Activated B cell treated with CpG ODN at 0.5 μM for 24 hours (primary cell): ENCODE results near the gene CYP2D6. TPM values are rescaled to one million over a fixed set of nuclear protein-coding genes. Genes with fewer than 3 reads are reported as not detected.
"Not testable (repeated sequence)": the region's sequence is repeated elsewhere in the genome, so short reads cannot be mapped to it uniquely, and the experiment has no call there.

Experiments used
- ATAC-seq: fragments of 200-7000 bp; cut with Tn5 transposase; one replicate; pipeline ENCODE4 v1.10.0; 2021; ENCODE audit warnings: low read depth, mild to moderate bottlenecking, moderate library complexity
- CTCF ChIA-PET: fragments of 350-600 bp; sonication (Branson Sonifier 250); formaldehyde crosslinking; loops from one replicate; lab custom pipeline; 2021; ENCODE audit warnings: antibody characterized with exemption; lab: Charles Lee
- POLR2A ChIA-PET: fragments of 350-600 bp; sonication (Branson Sonifier 250); formaldehyde crosslinking; loops from one replicate; lab custom pipeline; 2021; ENCODE audit warnings: antibody characterized with exemption; lab: Charles Lee
- DNase-seq: peaks from one replicate; pipeline ENCODE4 v3.0.0; 2022
- H3K27ac Mint-ChIP-seq: one replicate; pipeline ENCODE4 v1.8.0; 2020; ENCODE audit warnings: mixed read lengths
- H3K27me3 Mint-ChIP-seq: one replicate; pipeline ENCODE4 v1.8.0; 2021; ENCODE audit warnings: mixed read lengths
- H3K36me3 Mint-ChIP-seq: one replicate; pipeline ENCODE4 v1.8.0; 2021; ENCODE audit warnings: low read depth, mixed read lengths
- H3K4me1 Mint-ChIP-seq: one replicate; pipeline ENCODE4 v1.8.0; 2021; ENCODE audit warnings: mixed read lengths
- H3K4me3 Mint-ChIP-seq: one replicate; pipeline ENCODE4 v1.8.0; 2020; ENCODE audit warnings: mild to moderate bottlenecking, mixed read lengths
- H3K9me3 Mint-ChIP-seq: one replicate; pipeline ENCODE4 v1.8.0; 2020; ENCODE audit warnings: mixed read lengths
- CTCF ChIP-seq: fragments of 200-600 bp; IDR thresholded peaks from one replicate; pipeline ENCODE4 v1.8.0; 2022; ENCODE audit warnings: antibody characterized with exemption, mild to moderate bottlenecking
- intact Hi-C: fragments of 100-400 bp; cut with micrococcal nuclease; formaldehyde crosslinking; loops from one replicate; pipeline ENCODE4 v1.15.1; 2024
- total RNA-seq: library from RNA; stranded (reverse); gene quantifications from 2 replicates; pipeline ENCODE4 v1.2.3, GENCODE V29; 2022

CYP2D6 gene
- total RNA-seq, 1 donor from 2014 or later, result 2.8 TPM

GRCh38 chr22:42131562-42131961, 952 bp upstream of the CYP2D6 start:
- POLR2A ChIA-PET, result no interaction called here
- no peak for TF ChIP-seq CTCF
- ATAC-seq (no peak), DNase-seq (no peak)
- no peaks in the 10 kb centered on the region for H3K27me3 Mint-ChIP-seq
- H3K36me3 Mint-ChIP-seq, result no peaks in the 10 kb centered on the region
- intact Hi-C loops, result no loop called here
- no peak overlapping the region for H3K27ac Mint-ChIP-seq
- no peak overlapping the region for H3K4me3 Mint-ChIP-seq
- CTCF ChIA-PET, result no interaction called here
- H3K4me1 Mint-ChIP-seq, result no peaks in the 10 kb centered on the region
- H3K9me3 Mint-ChIP-seq, result no peaks in the 10 kb centered on the region

GRCh38 chr22:42130182-42130581, 428 bp downstream of the CYP2D6 start:
- intact Hi-C loops, H3K36me3 Mint-ChIP-seq, H3K9me3 Mint-ChIP-seq, H3K27ac Mint-ChIP-seq, DNase-seq, ATAC-seq, H3K4me1 Mint-ChIP-seq, CTCF ChIA-PET, H3K27me3 Mint-ChIP-seq, POLR2A ChIA-PET, H3K4me3 Mint-ChIP-seq: not testable (repeated sequence)

- H3K36me3 Mint-ChIP-seq, H3K9me3 Mint-ChIP-seq, H3K27ac Mint-ChIP-seq, ATAC-seq, H3K27me3 Mint-ChIP-seq, intact Hi-C loops, H3K4me3 Mint-ChIP-seq, CTCF ChIA-PET, POLR2A ChIA-PET, H3K4me1 Mint-ChIP-seq, DNase-seq: not testable (repeated sequence)
These were observed 1.6 kb downstream of the CYP2D6 start for GRCh38 chr22:42128776-42129694.

- intact Hi-C loops, H3K27ac Mint-ChIP-seq, H3K36me3 Mint-ChIP-seq: not testable (repeated sequence)
These were observed 2.6 kb downstream of the CYP2D6 start for GRCh38 chr22:42128007-42128406.

GRCh38 chr22:42127606-42128005, 3.0 kb downstream of the CYP2D6 start:
- no peak for TF ChIP-seq CTCF
- no peaks in the 10 kb centered on the region for H3K27me3 Mint-ChIP-seq
- no peak overlapping the region for H3K4me3 Mint-ChIP-seq
- H3K27ac Mint-ChIP-seq, result no peak overlapping the region
- intact Hi-C loops, result no loop called here
- no peaks in the 10 kb centered on the region for H3K9me3 Mint-ChIP-seq
- CTCF ChIA-PET, result no interaction called here
- DNase-seq, result no peak
- no peaks in the 10 kb centered on the region for H3K4me1 Mint-ChIP-seq
- no peaks in the 10 kb centered on the region for H3K36me3 Mint-ChIP-seq
- POLR2A ChIA-PET, result no interaction called here
- no peak for ATAC-seq

More at GRCh38 chr22:42128007-42128406, 2.6 kb downstream of the CYP2D6 start:
- CTCF ChIA-PET, H3K9me3 Mint-ChIP-seq, DNase-seq, POLR2A ChIA-PET, H3K4me3 Mint-ChIP-seq, H3K4me1 Mint-ChIP-seq, H3K27me3 Mint-ChIP-seq, ATAC-seq: not testable (repeated sequence)

- intact Hi-C loops, POLR2A ChIA-PET, H3K27ac Mint-ChIP-seq: not testable (repeated sequence)
These were observed 7.1 kb downstream of the CYP2D6 start for GRCh38 chr22:42123529-42123928.

GRCh38 chr22:42120231-42121021, 10.2 kb downstream of the CYP2D6 start:
- Mint-ChIP-seq H3K4me3 (peak overlapping the region; percentile 66), H3K4me1 (peaks cover 20% of the 10 kb centered on the region)
- DNase-seq, H3K9me3 Mint-ChIP-seq, H3K27me3 Mint-ChIP-seq, H3K27ac Mint-ChIP-seq, intact Hi-C loops, H3K36me3 Mint-ChIP-seq: not testable (repeated sequence)
- POLR2A ChIA-PET, result interaction anchor here (0.7 kb wide), 1 partner anchor 419 kb away, joined by 3 read pairs; no protein-coding TSS in a partner anchor
- CTCF ChIA-PET, result interaction anchor here (0.6 kb wide), 1 partner anchor 277 kb away, joined by 5 read pairs; no protein-coding TSS in a partner anchor
- peak; percentile 40 for ATAC-seq

More at GRCh38 chr22:42123529-42123928, 7.1 kb downstream of the CYP2D6 start:
- H3K4me1 Mint-ChIP-seq, result peaks cover 20% of the 10 kb centered on the region
- CTCF ChIA-PET, H3K9me3 Mint-ChIP-seq, H3K27me3 Mint-ChIP-seq, DNase-seq, H3K4me3 Mint-ChIP-seq, H3K36me3 Mint-ChIP-seq, ATAC-seq: not testable (repeated sequence)
